DMS 273 (cell line): Measurements from ENCODE around the gene COL6A6.
"Not testable (repeated sequence)": the region's sequence is repeated elsewhere in the genome, so short reads cannot be mapped to it uniquely, and the experiment has no call there.

Source experiments
- DNase-seq: peaks from one replicate; lab custom pipeline; 2025; ENCODE audit not compliant: unreplicated experiment; lab: John Stamatoyannopoulos, UW

The COL6A6 gene

DNA sequence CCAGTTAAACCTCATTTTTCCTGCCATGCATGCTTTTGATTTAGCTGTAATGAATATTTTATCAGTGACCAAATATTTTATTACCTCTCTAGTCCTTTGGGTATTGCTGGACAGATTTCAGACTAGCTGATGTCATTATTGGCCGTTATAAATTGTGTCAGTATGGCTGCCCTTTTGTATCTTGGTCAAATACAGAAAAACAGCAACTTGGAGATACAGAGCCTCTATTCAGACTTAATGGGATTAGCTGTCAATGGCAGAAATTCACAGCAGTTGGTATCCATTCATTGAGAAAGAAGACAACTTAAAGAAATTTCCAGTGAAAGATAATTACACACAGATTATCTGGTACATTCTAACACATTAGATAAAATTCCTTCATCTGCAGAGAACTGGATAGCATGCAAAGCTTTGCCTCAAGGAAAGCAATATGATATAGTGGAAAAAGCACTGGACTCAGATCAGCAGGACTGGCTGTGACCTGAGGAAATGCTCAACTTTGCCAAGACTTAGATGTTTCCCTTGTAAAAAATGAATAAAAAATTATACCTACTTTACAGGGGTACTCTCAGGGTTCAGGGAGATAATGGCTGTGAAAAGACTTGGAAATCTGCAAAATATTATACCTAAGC lies 20.8 kb downstream of the COL6A6 start:
- DNase-seq: no peak

GRCh38 chr3:130539005-130539404 lies 22.0 kb downstream of the COL6A6 start:
- DNase-seq: peak; percentile 75

DNA sequence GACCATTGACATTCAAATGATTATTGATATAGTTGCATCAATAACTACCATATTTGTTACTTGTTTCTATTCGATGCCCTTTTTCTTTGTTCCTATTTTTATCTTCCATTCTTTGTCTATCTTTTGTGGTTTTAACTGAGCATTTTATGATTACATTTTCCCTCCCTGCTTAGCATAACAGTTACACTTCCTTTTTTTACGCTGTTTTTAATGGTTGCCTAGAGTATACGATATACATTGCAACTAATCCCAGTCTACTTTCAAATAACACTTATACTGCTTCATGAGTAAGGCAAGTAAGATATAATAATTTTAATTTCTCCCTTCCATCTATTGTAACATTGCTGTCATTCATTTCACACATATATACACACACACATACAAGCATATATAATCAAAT lies 26.3 kb downstream of the COL6A6 start:
- DNase-seq: no peak

DNA sequence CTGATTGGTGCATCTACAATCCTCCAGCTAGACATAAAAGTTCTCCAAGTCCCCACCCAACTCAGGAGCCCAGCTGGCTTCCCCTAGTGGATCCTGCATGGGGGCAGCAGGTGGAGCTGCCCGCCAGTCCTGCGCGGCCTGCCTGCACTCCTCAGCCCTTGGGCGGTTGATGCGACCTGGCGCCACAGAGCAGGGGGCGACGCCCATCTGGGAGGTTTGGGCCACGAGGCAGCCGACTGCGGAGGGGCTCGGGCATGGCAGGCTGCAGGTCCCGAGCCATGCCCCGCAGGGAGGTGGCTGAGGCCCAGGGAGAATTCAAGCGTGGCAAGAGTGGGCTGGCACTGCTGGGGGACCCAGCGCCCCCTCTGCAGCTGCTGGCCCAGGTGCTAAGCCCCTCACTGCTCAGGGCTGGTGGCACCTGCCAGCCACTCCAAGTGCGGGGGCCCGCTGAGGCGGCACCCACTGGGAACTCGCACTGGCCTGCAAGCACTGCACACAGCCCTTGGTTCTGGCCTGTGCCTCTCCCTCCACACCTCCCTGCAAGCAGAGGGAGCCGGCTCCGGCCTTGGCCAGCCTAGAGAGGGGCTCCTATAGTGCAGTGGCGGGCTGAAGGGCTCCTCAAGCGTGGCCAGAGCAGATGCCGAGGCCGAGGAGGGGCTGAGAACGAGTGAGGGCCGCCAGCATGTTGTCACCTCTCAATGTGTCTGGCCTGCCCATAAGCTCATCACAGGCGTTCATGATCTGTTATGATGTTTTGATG lies 30.1 kb downstream of the COL6A6 start:
- DNase-seq: no peak

- not testable (repeated sequence) for DNase-seq
Observed at GRCh38 chr3:130547680-130548065, 30.7 kb downstream of the COL6A6 start.

DNA sequence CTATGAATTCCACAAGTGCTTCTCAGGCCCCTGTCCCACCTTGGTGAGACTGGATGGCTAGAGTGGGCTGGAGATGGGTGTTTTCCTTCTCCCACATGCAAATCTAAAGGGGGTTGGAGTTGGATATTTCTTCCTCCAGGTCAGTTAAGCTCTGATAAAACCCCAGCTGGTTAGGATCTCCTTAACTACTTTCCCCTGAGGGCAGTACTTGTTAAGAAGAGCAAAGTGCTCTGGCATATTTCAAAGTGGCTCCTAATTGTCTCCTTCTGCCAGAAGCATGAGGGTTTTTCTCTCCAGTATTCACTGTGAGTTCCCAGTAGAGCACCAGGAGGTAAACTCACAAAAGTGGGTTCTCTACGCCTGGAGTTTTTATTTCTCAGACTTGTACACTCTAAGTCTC lies 31.4 kb downstream of the COL6A6 start:
- no peak for DNase-seq

DNA sequence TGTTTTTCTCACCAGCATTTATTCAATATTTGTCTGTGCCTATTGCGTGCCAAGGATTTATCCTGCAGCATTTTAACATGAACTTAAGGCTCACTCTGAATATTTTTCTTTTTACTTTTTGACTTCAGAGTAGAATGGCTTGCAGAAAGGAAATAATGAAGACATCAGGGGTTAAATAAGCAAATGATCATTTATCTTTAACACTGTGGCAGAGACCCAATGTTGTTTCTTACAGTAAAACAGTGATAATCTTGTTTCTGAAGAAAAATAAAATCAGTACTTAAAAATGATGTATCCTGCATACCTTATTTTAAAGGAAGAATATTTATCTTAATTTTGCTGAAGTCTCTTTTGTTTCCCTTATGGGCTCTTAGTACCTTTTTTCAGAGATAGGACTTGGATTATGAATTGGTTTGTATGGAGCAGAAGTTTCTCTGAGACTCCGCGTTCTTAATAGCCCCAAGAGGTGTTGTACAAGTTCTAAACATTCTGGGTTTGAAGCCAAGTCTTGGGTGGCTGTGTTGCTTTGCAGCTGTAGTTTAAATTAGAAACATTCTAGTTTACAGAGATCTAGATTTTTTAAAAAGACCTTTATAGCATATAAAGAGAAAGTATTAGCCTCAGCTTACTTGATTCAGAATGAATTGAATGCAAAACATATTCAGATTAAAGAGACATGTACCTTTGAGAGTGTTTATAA lies 40.5 kb downstream of the COL6A6 start:
- no peak for DNase-seq

- DNase-seq: no peak
Observed at GRCh38 chr3:130558366-130558765, 41.4 kb downstream of the COL6A6 start.

GRCh38 chr3:130565224-130565623 lies 48.2 kb downstream of the COL6A6 start:
- DNase-seq: no peak
